GM12865 (cell line): ENCODE measurements around the gene TIMM13.
A peak's percentile ranks its signal among the peaks of the same experiment; 100 is the strongest.
"Not testable (repeated sequence)": the region's sequence is repeated elsewhere in the genome, so short reads cannot be mapped to it uniquely, and the experiment has no call there.

Experiments used
- DNase-seq: peaks from one replicate; pipeline ENCODE4 v3.0.0; 2010; ENCODE audit warnings: low read depth
- H3K4me3 ChIP-seq: 2 replicates; pipeline ENCODE4 v1.5.1; 2011; ENCODE audit warnings: mild to moderate bottlenecking, low read depth, low read length, control low read depth
- TF ChIP-seq, protein P1 (sequence below): IDR thresholded peaks from 2 replicates; pipeline ENCODE4 v1.5.1; 2011; ENCODE audit warnings: low read length, control low read depth, low read depth, inconsistent platforms; ENCODE audit not compliant: insufficient read depth; ENCODE audit errors: missing control alignments

Gene TIMM13

DNA sequence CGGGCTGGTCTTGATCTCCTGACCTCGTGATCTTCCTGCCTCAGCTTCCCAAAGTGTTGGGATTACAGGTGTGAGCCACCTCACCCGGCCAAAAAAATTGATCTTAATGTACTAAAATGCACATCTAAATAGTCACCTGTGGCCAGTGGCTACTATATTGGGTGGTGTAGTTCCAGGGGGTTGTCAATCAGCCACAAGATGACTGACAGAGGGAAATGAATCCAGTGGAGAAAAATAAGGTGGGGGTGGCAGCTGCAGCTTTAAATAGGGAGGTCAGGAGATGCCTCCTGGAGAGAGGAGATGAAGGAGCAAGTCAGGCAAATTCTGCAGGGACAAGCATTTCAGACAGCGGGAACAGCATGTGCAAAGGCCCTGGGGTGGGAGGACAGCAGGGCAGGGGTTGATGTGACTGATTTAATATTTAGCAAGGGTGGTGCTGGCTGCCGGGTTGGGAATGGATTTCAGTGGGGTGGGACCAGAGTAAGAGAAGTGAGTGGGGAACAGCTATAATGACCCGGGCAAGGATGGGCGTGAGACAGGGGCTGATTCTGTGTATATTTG lies 18.0 kb downstream of the TIMM13 start:
- TF ChIP-seq, protein P1, sequence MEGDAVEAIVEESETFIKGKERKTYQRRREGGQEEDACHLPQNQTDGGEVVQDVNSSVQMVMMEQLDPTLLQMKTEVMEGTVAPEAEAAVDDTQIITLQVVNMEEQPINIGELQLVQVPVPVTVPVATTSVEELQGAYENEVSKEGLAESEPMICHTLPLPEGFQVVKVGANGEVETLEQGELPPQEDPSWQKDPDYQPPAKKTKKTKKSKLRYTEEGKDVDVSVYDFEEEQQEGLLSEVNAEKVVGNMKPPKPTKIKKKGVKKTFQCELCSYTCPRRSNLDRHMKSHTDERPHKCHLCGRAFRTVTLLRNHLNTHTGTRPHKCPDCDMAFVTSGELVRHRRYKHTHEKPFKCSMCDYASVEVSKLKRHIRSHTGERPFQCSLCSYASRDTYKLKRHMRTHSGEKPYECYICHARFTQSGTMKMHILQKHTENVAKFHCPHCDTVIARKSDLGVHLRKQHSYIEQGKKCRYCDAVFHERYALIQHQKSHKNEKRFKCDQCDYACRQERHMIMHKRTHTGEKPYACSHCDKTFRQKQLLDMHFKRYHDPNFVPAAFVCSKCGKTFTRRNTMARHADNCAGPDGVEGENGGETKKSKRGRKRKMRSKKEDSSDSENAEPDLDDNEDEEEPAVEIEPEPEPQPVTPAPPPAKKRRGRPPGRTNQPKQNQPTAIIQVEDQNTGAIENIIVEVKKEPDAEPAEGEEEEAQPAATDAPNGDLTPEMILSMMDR: no peak
- no peak overlapping the region for H3K4me3 ChIP-seq
- no peak for DNase-seq

- no peak overlapping the region for H3K4me3 ChIP-seq
- DNase-seq: no peak
- TF ChIP-seq, protein P1: no peak
Measured at GRCh38 chr19:2408247-2408646, 19.1 kb downstream of the TIMM13 start.

DNA sequence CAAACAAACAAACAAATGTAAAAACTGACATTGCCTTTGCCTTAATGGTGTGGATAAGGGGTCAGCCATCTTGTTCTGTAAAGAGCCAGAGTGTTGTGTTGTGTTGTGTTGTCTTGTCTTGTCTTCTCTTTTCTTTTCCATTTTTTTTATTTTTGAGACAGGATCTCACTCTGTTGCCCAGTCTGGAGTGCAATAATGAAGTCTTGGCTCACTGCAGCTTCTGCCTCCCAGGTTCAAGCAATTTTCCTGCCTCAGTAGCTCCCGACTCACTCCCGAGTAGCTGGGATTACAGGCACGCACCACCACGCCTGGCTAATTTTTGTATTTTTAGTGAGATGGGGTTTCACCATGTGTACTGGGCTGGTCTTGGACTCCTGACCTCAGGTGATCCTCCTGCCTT lies 27.8 kb downstream of the TIMM13 start:
- TF ChIP-seq, protein P1: no peak
- no peak for DNase-seq
- no peak overlapping the region for H3K4me3 ChIP-seq

DNA sequence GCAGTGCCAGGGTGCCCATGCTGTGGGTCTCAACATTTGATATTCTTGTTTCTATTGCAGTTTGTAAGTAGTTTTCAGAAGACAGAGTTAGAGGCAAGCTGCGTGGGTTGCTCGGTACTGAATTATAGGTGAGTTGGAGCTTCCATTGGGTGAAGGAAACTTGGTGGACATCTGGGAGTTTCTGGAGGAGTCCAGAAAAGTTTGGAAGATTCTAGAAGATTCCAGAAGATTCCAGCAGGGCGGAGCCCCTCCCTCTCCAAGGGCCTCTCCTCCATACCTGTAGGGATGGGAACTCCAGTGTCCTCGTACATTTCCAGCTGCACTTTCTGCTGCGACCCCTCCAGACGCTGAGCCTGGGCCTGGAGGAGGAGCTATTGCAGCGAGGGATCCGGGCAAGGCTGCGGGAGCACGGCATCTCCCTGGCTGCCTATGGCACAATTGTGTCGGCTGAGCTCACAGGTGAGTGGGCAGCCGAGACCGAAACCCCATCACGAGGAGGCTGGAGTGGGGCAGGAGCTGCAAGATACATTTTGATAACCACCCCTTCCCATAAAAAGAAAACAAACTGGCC lies 28.6 kb downstream of the TIMM13 start:
- H3K4me3 ChIP-seq: no peak overlapping the region
- TF ChIP-seq, protein P1: no peak
- no peak for DNase-seq

- not testable (repeated sequence) for H3K4me3 ChIP-seq, DNase-seq
Measured at GRCh38 chr19:2397173-2397572, 30.2 kb downstream of the TIMM13 start.

DNA sequence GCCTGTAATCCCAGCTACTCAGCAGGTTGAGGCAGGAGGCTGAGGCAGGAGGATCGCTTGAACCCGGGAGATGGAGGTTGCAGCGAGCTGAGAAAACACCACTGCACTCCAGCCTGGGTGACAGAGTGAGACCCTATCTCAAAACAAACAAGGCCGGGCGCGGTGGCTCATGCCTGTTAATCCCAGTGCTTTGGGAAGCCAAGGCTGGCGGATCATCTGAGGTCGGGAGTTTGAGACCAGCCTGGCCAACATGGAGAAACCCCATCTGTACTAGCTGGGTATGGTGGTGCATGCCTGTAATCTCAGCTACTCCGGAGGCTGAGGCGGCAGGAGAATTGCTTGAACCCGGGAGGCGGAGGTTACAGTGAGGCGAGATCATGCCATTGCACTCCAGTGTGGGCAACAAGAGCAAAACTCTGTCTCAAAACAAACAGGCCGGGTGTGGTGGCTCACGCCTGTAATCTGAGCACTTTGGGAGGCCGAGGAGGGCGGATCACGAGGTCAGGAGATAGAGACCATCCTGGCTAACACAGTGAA lies 32.0 kb downstream of the TIMM13 start:
- H3K4me3 ChIP-seq, DNase-seq: not testable (repeated sequence)

DNA sequence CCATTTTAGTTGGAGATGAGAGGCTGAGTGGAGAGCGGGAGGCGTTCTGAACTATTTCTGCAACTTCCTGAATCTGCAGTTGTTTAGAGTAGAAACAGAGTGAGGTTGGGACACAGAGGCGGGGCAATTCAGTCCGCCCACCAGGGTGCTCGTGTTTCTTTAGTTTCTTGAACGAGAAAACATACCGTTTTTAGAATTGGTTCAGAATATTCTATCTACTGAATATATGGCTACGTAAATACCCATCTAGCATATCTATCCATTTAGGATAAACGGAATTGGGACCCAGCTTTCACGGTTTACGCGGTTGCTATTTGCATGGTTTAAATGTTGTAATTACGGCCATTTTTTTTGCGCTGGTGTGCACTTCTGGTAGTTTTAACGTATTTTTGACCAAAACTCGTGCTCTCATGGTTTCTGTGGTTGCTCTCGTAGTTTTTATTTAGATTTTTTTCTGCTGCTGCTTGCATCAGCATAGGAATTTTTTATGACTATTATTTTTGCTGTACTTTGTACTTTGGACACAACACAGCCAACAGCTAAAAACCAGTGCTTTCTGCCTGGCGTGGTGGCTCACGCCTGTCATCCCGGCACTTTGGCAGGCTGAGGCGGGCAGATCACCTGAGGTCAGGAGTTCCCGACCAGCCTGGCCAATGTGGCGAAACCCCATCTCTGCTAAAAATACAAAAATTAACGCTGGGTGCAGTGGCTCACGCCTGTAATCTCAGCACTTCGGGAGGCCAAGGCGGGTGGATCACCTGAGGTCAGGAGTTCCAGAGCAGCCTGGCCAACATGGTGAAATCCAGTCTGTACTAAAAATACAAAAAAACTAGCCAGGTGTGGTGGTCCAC lies 32.7 kb downstream of the TIMM13 start:
- TF ChIP-seq, protein P1: no peak
- H3K4me3 ChIP-seq: peak overlapping the region; percentile 52
- DNase-seq: peak; percentile 72
